HepG2 (cell line): Measurements from ENCODE around the gene EGFR. TPM values are rescaled to one million over a fixed set of nuclear protein-coding genes. Genes with fewer than 3 reads are reported as not detected.

ENCODE experiments used
- ATAC-seq: fragments of 200-7000 bp; cut with Tn5 transposase; 3 replicates; pipeline ENCODE4 v1.9.1; 2020; ENCODE audit warnings: mild to moderate bottlenecking, moderate library complexity
- BruUV-seq: library from RNA; stranded (reverse); fragments of 400-500 nt; replicated peaks from 2 replicates; lab custom pipeline; 2021; lab: Mats Ljungman, UMichigan
- CTCF ChIA-PET: fragments of 300-600 bp; formaldehyde crosslinking; extraction: SDS; loops from one replicate; lab custom pipeline; 2021; ENCODE audit warnings: low total read pairs, inconsistent platforms, low intra/inter-chr PET ratio; lab: Yijun Ruan, JAX
- POLR2A ChIA-PET: fragments of 350-600 bp; sonication (Branson Sonifier 250); formaldehyde crosslinking; loops from one replicate; lab custom pipeline; 2020; ENCODE audit warnings: antibody characterized with exemption, inconsistent platforms; lab: Yijun Ruan, JAX
- DNase-seq: peaks from one replicate; pipeline ENCODE4 v3.0.0-alpha.2; 2015; ENCODE audit warnings: low spot score
- FAIRE-seq: peaks from 3 replicates; lab custom pipeline; 2011; peaks lifted over from hg19 to GRCh38; lab: Jason Lieb, UNC
- H2AFZ ChIP-seq: one replicate; pipeline ENCODE4 v1.6.1; 2011; ENCODE audit warnings: low read length, inconsistent platforms
- H3K27ac ChIP-seq: fragments of 300-600 bp; 3 replicates; pipeline ENCODE4 v1.8.0; 2011; ENCODE audit warnings: mixed run types, mild to moderate bottlenecking, mixed read lengths, low read length, inconsistent platforms; ENCODE audit not compliant: insufficient read depth; ENCODE audit errors: extremely low read length
- H3K27me3 ChIP-seq, 2 experiments: fragments of 200-600 bp in 1 of 2; 2 replicates in 1 of 2; 3 replicates in 1 of 2; pipeline versions ENCODE4 v1.6.0 to v1.8.0; 2011; ENCODE audit warnings: low read length in 2 of 2, mild to moderate bottlenecking in 2 of 2, moderate library complexity in 2 of 2, inconsistent platforms in 1 of 2; ENCODE audit not compliant: insufficient read depth in 2 of 2, control insufficient read depth in 1 of 2
- H3K36me3 ChIP-seq, 2 experiments: fragments of 200-600 bp in 1 of 2; replicated peaks in 1 of 2; 2 replicates in 1 of 2; 3 replicates in 1 of 2; pipeline versions ENCODE4 v1.5.1 to v1.8.0; 2011; ENCODE audit warnings: low read length in 2 of 2, inconsistent platforms in 1 of 2; ENCODE audit not compliant: insufficient read depth in 2 of 2, control insufficient read depth in 1 of 2
- H3K4me1 ChIP-seq: 2 replicates; pipeline ENCODE4 v1.5.1; 2012; ENCODE audit warnings: low read length, inconsistent platforms; ENCODE audit not compliant: insufficient read depth
- H3K4me2 ChIP-seq: 2 replicates; pipeline ENCODE4 v1.6.0; 2011; ENCODE audit warnings: low read depth, low read length, inconsistent platforms
- H3K4me3 ChIP-seq, 3 experiments: fragments of 200-600 bp in 1 of 3; sonication (generic), shearing (Covaris generic) in 1 of 3; replicated peaks in 1 of 3; 2 replicates each; pipeline ENCODE4 v1.5.1; 2011 to 2016; ENCODE audit warnings: low read length in 3 of 3, inconsistent platforms in 2 of 3, low read depth in 2 of 3, mild to moderate bottlenecking in 2 of 3, control low read depth in 1 of 3, mixed read lengths in 1 of 3; ENCODE audit not compliant: insufficient read depth in 1 of 3
- H3K79me2 ChIP-seq: one replicate; pipeline ENCODE4 v1.6.1; 2011; ENCODE audit warnings: low read length, inconsistent platforms; ENCODE audit not compliant: insufficient read depth
- H3K9ac ChIP-seq: 2 replicates; pipeline ENCODE4 v1.6.0; 2011; ENCODE audit warnings: mild to moderate bottlenecking, low read depth, low read length, inconsistent platforms; ENCODE audit not compliant: insufficient read depth
- H3K9me3 ChIP-seq: 2 replicates; pipeline ENCODE4 v1.5.1; 2012; ENCODE audit warnings: mild to moderate bottlenecking, low read length
- H4K20me1 ChIP-seq: 2 replicates; pipeline ENCODE4 v1.6.0; 2011; ENCODE audit warnings: inconsistent platforms, mild to moderate bottlenecking, low read length, moderate library complexity; ENCODE audit not compliant: insufficient read depth
- ARNTL ChIP-seq: sonication (generic); formaldehyde crosslinking; IDR thresholded peaks from 2 replicates; pipeline ENCODE4 v1.4.0; 2020; ENCODE audit warnings: mild to moderate bottlenecking, missing genetic modification reagents
- HIVEP1 ChIP-seq: sonication (generic); formaldehyde crosslinking; IDR thresholded peaks from 2 replicates; pipeline ENCODE4 v1.4.0; 2020; ENCODE audit warnings: mild to moderate bottlenecking, missing genetic modification reagents
- ZNF552 ChIP-seq: sonication (generic); formaldehyde crosslinking; IDR thresholded peaks from 2 replicates; pipeline ENCODE4 v1.9.0; 2022; ENCODE audit warnings: missing genetic modification reagents, mild to moderate bottlenecking, borderline replicate concordance
- ZNF558 ChIP-seq: sonication (generic); formaldehyde crosslinking; IDR thresholded peaks from 2 replicates; pipeline ENCODE4 v1.9.0; 2022; ENCODE audit warnings: mild to moderate bottlenecking, missing genetic modification reagents, borderline replicate concordance
- ZSCAN31 ChIP-seq: sonication (generic); formaldehyde crosslinking; IDR thresholded peaks from 2 replicates; pipeline ENCODE4 v1.5.0; 2020; ENCODE audit warnings: low read depth, mild to moderate bottlenecking, missing genetic modification reagents
- WGBS: methylation state at CpG from one replicate; pipeline ENCODE4 v1.1.6; 2017; ENCODE audit warnings: low lambda C conversion rate; 5-methylcytosine and 5-hydroxymethylcytosine counted together
- in situ Hi-C: cut with HindIII; loops from 2 replicates; pipeline ENCODE4 v1.10.0; 2017; ENCODE audit warnings: low pct_unique_long_range_greater_than_20kb; ENCODE audit not compliant: extremely low pct_ligation_motif_present
- intact Hi-C: fragments of 100-400 bp; cut with micrococcal nuclease; formaldehyde crosslinking; loops from one replicate; pipeline ENCODE4 v1.10.0; 2022; ENCODE audit not compliant: unreplicated experiment
- polyA plus RNA-seq, 8 experiments: library from polyadenylated mRNA; depleted of rRNA in 3 of 8; stranded (reverse) in 7 of 8; unstranded in 1 of 8; fragments of >200 nt; fragmentation: Illumina TruSeq in 4 of 8; extraction: Trizol in 4 of 8; gene quantifications; 2 replicates each; pipeline versions ENCODE4 v1.2.1 to v1.2.3, GENCODE V29; 2011 to 2016; ENCODE audit warnings: low read depth in 4 of 8, missing spikeins in 1 of 8, mixed read lengths in 1 of 8; ENCODE audit not compliant: insufficient read depth in 1 of 8
- total RNA-seq, 5 experiments: library from RNA; depleted of rRNA; stranded (reverse); fragments of >200 nt; fragmentation: Illumina TruSeq; extraction: Trizol; gene quantifications; 2 replicates each; pipeline ENCODE4 v1.2.3, GENCODE V29; 2016; ENCODE audit warnings: low read depth in 1 of 5
- TF ChIP-seq, protein P1 (sequence below): sonication (generic); formaldehyde crosslinking; IDR thresholded peaks from 2 replicates; pipeline ENCODE4 v1.5.1; 2020; ENCODE audit warnings: missing genetic modification reagents, mild to moderate bottlenecking, borderline replicate concordance
- TF ChIP-seq, protein P2 (sequence below): IDR thresholded peaks from 2 replicates; pipeline ENCODE4 v1.6.1; 2012; ENCODE audit warnings: low read length, improper control_type of control experiment
- TF ChIP-seq, protein P3 (sequence below): fragments of 450-650 bp; IDR thresholded peaks from 2 replicates; pipeline ENCODE4 v1.6.1; 2017; ENCODE audit warnings: mild to moderate bottlenecking
- TF ChIP-seq, protein P4 (sequence below): sonication (generic); formaldehyde crosslinking; IDR thresholded peaks from 2 replicates; pipeline ENCODE4 v1.8.1; 2023; ENCODE audit warnings: missing genetic modification reagents, mild to moderate bottlenecking, borderline replicate concordance
- TF ChIP-seq, protein P5 (sequence below): sonication (generic); formaldehyde crosslinking; IDR thresholded peaks from 2 replicates; pipeline ENCODE4 v1.5.0; 2020; ENCODE audit warnings: mild to moderate bottlenecking, missing genetic modification reagents

The EGFR gene
- total and polyA plus RNA-seq, 2 of the 13 experiments (the other 11 are each of a cell fraction or from before 2014, with no cell fraction given), result 7.0 to 10.0 TPM

DNA sequence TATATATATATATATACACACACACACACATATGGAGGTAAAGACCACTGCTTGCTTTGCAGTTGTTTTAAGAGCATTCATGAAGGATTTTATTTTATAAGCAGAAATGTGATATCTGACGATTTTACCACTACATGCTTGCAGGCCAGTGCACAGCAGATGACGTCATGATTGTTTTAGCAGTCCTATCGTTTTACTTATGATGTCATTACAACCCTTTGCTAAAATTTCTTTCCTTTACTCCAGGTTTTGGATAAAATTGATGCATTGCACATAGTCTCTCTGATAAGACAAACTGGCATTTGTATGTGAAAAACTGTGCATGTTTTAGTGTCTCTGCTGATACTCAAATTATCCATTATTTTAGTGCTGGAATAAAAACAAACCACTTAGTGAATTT, 9.2 kb downstream of the EGFR start (continued):
- TF ChIP-seq, protein P1, sequence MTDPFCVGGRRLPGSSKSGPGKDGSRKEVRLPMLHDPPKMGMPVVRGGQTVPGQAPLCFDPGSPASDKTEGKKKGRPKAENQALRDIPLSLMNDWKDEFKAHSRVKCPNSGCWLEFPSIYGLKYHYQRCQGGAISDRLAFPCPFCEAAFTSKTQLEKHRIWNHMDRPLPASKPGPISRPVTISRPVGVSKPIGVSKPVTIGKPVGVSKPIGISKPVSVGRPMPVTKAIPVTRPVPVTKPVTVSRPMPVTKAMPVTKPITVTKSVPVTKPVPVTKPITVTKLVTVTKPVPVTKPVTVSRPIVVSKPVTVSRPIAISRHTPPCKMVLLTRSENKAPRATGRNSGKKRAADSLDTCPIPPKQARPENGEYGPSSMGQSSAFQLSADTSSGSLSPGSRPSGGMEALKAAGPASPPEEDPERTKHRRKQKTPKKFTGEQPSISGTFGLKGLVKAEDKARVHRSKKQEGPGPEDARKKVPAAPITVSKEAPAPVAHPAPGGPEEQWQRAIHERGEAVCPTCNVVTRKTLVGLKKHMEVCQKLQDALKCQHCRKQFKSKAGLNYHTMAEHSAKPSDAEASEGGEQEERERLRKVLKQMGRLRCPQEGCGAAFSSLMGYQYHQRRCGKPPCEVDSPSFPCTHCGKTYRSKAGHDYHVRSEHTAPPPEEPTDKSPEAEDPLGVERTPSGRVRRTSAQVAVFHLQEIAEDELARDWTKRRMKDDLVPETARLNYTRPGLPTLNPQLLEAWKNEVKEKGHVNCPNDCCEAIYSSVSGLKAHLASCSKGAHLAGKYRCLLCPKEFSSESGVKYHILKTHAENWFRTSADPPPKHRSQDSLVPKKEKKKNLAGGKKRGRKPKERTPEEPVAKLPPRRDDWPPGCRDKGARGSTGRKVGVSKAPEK (CRISPR knock-in tag), result no peak

DNA sequence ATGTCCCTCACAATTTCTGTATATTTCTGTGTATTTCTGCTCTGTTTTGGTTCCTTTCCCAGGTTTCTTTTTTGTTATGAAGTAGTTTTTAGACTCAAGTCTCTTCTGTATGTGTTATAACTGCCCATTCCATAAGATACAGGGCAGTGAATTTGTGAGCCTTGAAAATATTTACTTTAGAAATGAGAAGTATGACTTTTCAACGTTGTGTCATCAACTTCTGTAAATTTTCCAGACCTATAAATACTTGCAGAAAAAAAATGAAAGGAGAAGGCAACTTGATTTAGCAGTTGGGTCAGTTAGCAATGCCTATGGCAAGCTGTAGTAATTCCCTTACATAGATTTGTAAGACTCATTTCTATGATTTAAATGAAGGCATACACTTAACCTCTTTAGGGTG, 11.5 kb downstream of the EGFR start:
- Histone ChIP-seq H2AFZ (no peak overlapping the region), H4K20me1 (no peaks in the 10 kb centered on the region), H3K36me3 (no peaks in the 10 kb centered on the region), H3K9me3 (no peaks in the 10 kb centered on the region), H3K27ac (peak overlapping the region; percentile 20), H3K4me1 (peaks cover 54% of the 10 kb centered on the region), H3K9ac (no peak overlapping the region), H3K4me3 (no peak overlapping the region), H3K4me2 (no peak overlapping the region), H3K79me2 (no peaks in the 10 kb centered on the region), H3K27me3 (no peaks in the 10 kb centered on the region)
- ATAC-seq (no peak), FAIRE-seq (no peak), DNase-seq (no peak)
- POLR2A ChIA-PET, result interaction anchor here (0.8 kb wide), 1 partner anchor 148 kb away, joined by 3 read pairs; no protein-coding TSS in a partner anchor
- 2% methylated on average over 1 of the region's 1 CpG for WGBS
- CTCF ChIA-PET, result no interaction called here
- in situ Hi-C loops, result no loop called here
- intact Hi-C loops, result no loop called here
- BruUV-seq, result no TSS peak
- TF ChIP-seq ZSCAN31 (CRISPR knock-in tag), result no peak
- no peak for TF ChIP-seq HIVEP1 (CRISPR knock-in tag)
- TF ChIP-seq, protein P2, sequence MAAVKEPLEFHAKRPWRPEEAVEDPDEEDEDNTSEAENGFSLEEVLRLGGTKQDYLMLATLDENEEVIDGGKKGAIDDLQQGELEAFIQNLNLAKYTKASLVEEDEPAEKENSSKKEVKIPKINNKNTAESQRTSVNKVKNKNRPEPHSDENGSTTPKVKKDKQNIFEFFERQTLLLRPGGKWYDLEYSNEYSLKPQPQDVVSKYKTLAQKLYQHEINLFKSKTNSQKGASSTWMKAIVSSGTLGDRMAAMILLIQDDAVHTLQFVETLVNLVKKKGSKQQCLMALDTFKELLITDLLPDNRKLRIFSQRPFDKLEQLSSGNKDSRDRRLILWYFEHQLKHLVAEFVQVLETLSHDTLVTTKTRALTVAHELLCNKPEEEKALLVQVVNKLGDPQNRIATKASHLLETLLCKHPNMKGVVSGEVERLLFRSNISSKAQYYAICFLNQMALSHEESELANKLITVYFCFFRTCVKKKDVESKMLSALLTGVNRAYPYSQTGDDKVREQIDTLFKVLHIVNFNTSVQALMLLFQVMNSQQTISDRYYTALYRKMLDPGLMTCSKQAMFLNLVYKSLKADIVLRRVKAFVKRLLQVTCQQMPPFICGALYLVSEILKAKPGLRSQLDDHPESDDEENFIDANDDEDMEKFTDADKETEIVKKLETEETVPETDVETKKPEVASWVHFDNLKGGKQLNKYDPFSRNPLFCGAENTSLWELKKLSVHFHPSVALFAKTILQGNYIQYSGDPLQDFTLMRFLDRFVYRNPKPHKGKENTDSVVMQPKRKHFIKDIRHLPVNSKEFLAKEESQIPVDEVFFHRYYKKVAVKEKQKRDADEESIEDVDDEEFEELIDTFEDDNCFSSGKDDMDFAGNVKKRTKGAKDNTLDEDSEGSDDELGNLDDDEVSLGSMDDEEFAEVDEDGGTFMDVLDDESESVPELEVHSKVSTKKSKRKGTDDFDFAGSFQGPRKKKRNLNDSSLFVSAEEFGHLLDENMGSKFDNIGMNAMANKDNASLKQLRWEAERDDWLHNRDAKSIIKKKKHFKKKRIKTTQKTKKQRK, result no peak
- TF ChIP-seq, protein P3, sequence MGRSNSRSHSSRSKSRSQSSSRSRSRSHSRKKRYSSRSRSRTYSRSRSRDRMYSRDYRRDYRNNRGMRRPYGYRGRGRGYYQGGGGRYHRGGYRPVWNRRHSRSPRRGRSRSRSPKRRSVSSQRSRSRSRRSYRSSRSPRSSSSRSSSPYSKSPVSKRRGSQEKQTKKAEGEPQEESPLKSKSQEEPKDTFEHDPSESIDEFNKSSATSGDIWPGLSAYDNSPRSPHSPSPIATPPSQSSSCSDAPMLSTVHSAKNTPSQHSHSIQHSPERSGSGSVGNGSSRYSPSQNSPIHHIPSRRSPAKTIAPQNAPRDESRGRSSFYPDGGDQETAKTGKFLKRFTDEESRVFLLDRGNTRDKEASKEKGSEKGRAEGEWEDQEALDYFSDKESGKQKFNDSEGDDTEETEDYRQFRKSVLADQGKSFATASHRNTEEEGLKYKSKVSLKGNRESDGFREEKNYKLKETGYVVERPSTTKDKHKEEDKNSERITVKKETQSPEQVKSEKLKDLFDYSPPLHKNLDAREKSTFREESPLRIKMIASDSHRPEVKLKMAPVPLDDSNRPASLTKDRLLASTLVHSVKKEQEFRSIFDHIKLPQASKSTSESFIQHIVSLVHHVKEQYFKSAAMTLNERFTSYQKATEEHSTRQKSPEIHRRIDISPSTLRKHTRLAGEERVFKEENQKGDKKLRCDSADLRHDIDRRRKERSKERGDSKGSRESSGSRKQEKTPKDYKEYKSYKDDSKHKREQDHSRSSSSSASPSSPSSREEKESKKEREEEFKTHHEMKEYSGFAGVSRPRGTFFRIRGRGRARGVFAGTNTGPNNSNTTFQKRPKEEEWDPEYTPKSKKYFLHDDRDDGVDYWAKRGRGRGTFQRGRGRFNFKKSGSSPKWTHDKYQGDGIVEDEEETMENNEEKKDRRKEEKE, result no peak
- TF ChIP-seq, protein P4, sequence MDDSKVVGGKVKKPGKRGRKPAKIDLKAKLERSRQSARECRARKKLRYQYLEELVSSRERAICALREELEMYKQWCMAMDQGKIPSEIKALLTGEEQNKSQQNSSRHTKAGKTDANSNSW, result no peak
- no peak for TF ChIP-seq ZNF558 (CRISPR knock-in tag)
- TF ChIP-seq, protein P5, sequence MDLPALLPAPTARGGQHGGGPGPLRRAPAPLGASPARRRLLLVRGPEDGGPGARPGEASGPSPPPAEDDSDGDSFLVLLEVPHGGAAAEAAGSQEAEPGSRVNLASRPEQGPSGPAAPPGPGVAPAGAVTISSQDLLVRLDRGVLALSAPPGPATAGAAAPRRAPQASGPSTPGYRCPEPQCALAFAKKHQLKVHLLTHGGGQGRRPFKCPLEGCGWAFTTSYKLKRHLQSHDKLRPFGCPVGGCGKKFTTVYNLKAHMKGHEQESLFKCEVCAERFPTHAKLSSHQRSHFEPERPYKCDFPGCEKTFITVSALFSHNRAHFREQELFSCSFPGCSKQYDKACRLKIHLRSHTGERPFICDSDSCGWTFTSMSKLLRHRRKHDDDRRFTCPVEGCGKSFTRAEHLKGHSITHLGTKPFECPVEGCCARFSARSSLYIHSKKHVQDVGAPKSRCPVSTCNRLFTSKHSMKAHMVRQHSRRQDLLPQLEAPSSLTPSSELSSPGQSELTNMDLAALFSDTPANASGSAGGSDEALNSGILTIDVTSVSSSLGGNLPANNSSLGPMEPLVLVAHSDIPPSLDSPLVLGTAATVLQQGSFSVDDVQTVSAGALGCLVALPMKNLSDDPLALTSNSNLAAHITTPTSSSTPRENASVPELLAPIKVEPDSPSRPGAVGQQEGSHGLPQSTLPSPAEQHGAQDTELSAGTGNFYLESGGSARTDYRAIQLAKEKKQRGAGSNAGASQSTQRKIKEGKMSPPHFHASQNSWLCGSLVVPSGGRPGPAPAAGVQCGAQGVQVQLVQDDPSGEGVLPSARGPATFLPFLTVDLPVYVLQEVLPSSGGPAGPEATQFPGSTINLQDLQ (CRISPR knock-in tag), result no peak
- no peak for TF ChIP-seq ZNF552 (CRISPR knock-in tag)
- TF ChIP-seq ARNTL (CRISPR knock-in tag), result no peak
